ENCODE results near the gene POP5.
"Not testable (repeated sequence)": the region's sequence is repeated elsewhere in the genome, so short reads cannot be mapped to it uniquely, and the experiment has no call there.

The POP5 gene

GRCh38 chr12:120580787-120581723 is at the start of gene POP5:
Gene POP5 (minus strand): TSS chr12:120581402. CDS start chr12:120581362, 40 bp downstream.
- Histone ChIP-seq H3K36me3 (ENCODE audit: control insufficient read depth, insufficient read depth, low read length) (peaks cover 15% of the 10 kb centered on the region), H3K4me1 (ENCODE audit: control insufficient read depth, insufficient read depth, low read length) (peaks cover 3% of the 10 kb centered on the region), H3K9ac (ENCODE audit: low read length) (peak within 1 kb of the TSS; percentile 67), H3K27ac (ENCODE audit: low read depth, low read length) (no peak within 1 kb of the TSS), H3K4me3 (ENCODE audit: low read length) (peak within 1 kb of the TSS; percentile 94), H3K27me3 (ENCODE audit: control insufficient read depth, insufficient read depth, low read length) (no peaks in the 10 kb centered on the region)

GRCh38 chr12:120630104-120630892 is 49.1 kb upstream of the POP5 start:
- H3K9ac ChIP-seq (ENCODE audit: low read length), result no peak overlapping the region
- H3K4me3 ChIP-seq (ENCODE audit: low read length), result no peak overlapping the region
- no peaks in the 10 kb centered on the region for H3K36me3 ChIP-seq (ENCODE audit: control insufficient read depth, insufficient read depth, low read length)
- no peaks in the 10 kb centered on the region for H3K27me3 ChIP-seq (ENCODE audit: control insufficient read depth, insufficient read depth, low read length)
- no peaks in the 10 kb centered on the region for H3K4me1 ChIP-seq (ENCODE audit: control insufficient read depth, insufficient read depth, low read length)
- no peak overlapping the region for H3K27ac ChIP-seq (ENCODE audit: low read depth, low read length)

DNA sequence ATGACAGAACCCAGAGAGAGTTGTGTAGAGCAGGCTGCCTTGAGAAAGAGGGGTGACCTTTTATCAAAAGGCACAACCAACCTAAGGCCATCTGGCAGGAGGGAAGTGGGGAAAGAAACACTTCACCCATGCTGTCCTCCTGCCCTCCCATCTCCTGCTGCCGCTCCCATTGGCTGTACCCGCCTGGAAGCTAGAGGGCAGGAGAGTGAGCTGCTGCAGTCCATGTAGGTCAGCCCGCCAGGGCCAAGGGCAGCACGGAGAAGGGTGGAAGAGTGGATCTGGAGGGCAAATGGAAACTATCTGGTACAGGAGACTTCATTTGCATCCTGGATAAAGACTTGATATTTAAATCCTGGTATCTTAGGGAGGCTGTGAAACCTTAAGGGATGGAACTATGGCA is 47.7 kb upstream of the POP5 start:
- H3K9ac ChIP-seq (ENCODE audit: low read length), result no peak overlapping the region
- H3K4me3 ChIP-seq (ENCODE audit: low read length), result no peak overlapping the region
- no peaks in the 10 kb centered on the region for H3K36me3 ChIP-seq (ENCODE audit: control insufficient read depth, insufficient read depth, low read length)
- no peak overlapping the region for H3K27ac ChIP-seq (ENCODE audit: low read depth, low read length)
- H3K4me1 ChIP-seq (ENCODE audit: control insufficient read depth, insufficient read depth, low read length), result no peaks in the 10 kb centered on the region
- H3K27me3 ChIP-seq (ENCODE audit: control insufficient read depth, insufficient read depth, low read length), result no peaks in the 10 kb centered on the region

DNA sequence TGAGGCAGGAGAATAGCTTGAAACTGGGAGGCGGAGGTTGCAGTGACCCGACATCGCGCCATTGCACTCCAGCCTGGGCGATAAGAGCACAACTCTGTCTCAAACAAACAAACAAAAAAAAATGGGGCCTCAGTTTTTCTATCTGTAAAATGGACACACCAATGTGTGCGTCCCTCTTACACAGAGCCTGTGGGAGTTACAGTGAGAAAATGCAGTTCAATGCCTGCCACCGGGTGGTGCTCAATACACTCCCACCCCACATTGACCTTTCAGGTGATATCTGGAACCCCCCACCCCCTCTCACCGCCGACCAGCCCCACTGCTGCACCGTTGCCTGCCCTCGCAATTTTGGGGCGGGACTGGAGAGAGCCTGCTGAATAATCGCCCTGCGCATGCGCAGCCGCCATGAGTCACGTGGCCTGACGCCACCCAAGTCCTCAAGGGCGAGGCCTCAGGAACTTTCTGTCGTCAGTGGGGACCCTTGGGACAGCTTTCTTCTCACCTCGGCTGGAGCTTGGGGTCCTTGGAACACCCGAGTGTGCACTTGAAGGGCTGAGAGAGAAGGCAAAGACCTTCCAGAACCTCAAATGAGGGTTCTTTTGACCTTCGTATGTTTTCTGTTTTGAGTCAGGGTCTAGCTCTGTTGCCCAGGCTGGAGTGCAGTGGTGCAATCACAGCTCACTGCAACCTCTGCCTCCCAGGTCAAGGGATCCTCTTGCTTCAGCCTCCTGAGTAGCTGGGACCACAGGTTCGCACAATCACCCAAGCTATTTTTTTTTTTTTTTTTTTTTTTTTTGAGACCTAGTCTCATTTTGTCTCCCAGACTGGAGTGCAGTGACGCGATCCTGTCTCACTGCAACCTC is 44.6 kb upstream of the POP5 start:
- Histone ChIP-seq H3K27me3 (ENCODE audit: control insufficient read depth, insufficient read depth, low read length) (no peaks in the 10 kb centered on the region), H3K27ac (ENCODE audit: low read depth, low read length) (no peak overlapping the region), H3K4me3 (ENCODE audit: low read length) (no peak overlapping the region), H3K36me3 (ENCODE audit: control insufficient read depth, insufficient read depth, low read length) (no peaks in the 10 kb centered on the region), H3K9ac (ENCODE audit: low read length) (no peak overlapping the region), H3K4me1 (ENCODE audit: control insufficient read depth, insufficient read depth, low read length) (no peaks in the 10 kb centered on the region)

DNA sequence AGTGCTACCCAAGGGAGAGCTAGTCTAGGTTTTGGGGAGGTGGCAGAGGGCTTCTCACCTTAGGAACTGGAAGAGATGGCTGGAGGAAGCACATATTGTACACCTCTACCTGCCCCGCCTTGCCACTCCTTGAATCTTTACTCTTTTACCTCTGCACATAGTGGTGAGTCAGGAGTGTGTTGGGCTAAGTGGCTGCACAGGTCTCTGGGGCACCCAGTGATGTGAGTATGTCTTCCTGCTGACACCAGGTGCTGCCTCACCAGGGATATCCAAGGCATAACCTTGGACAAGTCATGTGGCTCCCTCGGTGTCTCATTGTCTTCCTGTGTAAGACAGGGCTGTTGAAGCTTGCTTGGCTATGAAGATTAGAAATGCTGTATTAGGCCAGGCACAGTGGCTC is 39.4 kb upstream of the POP5 start:
- no peaks in the 10 kb centered on the region for H3K27me3 ChIP-seq (ENCODE audit: control insufficient read depth, insufficient read depth, low read length)
- H3K36me3 ChIP-seq (ENCODE audit: control insufficient read depth, insufficient read depth, low read length), result no peaks in the 10 kb centered on the region
- no peaks in the 10 kb centered on the region for H3K4me1 ChIP-seq (ENCODE audit: control insufficient read depth, insufficient read depth, low read length)
- H3K27ac ChIP-seq (ENCODE audit: low read depth, low read length), result no peak overlapping the region
- no peak overlapping the region for H3K9ac ChIP-seq (ENCODE audit: low read length)
- no peak overlapping the region for H3K4me3 ChIP-seq (ENCODE audit: low read length)

DNA sequence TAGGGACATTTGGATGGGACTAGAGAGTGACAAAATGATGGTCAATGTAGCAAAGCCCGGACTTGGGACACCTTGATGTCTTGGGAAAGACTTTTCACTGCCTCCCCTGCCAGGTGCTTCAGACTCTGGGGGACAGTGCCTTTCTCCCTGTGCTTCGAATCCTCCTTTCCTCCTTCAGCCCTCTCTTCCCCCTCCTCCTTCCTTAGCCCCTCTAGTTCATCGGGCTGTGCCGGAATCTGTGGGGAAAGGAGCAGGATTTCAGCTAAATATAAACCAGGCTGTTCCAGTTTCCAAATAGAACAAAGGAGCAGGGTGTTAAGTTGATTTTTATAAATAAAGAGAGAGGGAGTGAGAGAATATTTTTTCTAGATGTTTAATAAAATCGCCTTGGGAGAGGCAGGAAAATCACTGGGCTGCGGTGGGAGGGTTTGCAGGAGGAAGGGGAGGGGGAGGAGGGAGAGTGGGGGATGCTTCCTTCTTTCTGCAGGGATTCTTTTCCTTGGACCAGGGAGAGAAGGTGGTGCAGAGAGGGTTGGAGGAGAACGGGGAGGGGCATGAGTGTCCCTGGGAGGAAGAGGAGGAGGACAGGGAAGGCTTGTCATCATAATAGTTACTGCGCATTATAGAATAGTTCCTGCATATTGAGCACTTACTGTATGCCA is 37.9 kb upstream of the POP5 start:
- no peak overlapping the region for H3K27ac ChIP-seq (ENCODE audit: low read depth, low read length)
- H3K36me3 ChIP-seq (ENCODE audit: control insufficient read depth, insufficient read depth, low read length), result no peaks in the 10 kb centered on the region
- H3K9ac ChIP-seq (ENCODE audit: low read length), result no peak overlapping the region
- no peaks in the 10 kb centered on the region for H3K27me3 ChIP-seq (ENCODE audit: control insufficient read depth, insufficient read depth, low read length)
- H3K4me1 ChIP-seq (ENCODE audit: control insufficient read depth, insufficient read depth, low read length), result no peaks in the 10 kb centered on the region
- no peak overlapping the region for H3K4me3 ChIP-seq (ENCODE audit: low read length)

- H3K36me3 ChIP-seq (ENCODE audit: control insufficient read depth, insufficient read depth, low read length); H3K27me3 ChIP-seq (ENCODE audit: control insufficient read depth, insufficient read depth, low read length); H3K4me1 ChIP-seq (ENCODE audit: control insufficient read depth, insufficient read depth, low read length); H3K27ac ChIP-seq (ENCODE audit: low read depth, low read length); H3K4me3 ChIP-seq (ENCODE audit: low read length); H3K9ac ChIP-seq (ENCODE audit: low read length): not testable (repeated sequence)
Measured at GRCh38 chr12:120617767-120618166, 36.6 kb upstream of the POP5 start.

- H3K27me3 ChIP-seq (ENCODE audit: control insufficient read depth, insufficient read depth, low read length); H3K27ac ChIP-seq (ENCODE audit: low read depth, low read length); H3K4me3 ChIP-seq (ENCODE audit: low read length); H3K9ac ChIP-seq (ENCODE audit: low read length); H3K4me1 ChIP-seq (ENCODE audit: control insufficient read depth, insufficient read depth, low read length); H3K36me3 ChIP-seq (ENCODE audit: control insufficient read depth, insufficient read depth, low read length): not testable (repeated sequence)
Measured at GRCh38 chr12:120617193-120617592, 36.0 kb upstream of the POP5 start.

DNA sequence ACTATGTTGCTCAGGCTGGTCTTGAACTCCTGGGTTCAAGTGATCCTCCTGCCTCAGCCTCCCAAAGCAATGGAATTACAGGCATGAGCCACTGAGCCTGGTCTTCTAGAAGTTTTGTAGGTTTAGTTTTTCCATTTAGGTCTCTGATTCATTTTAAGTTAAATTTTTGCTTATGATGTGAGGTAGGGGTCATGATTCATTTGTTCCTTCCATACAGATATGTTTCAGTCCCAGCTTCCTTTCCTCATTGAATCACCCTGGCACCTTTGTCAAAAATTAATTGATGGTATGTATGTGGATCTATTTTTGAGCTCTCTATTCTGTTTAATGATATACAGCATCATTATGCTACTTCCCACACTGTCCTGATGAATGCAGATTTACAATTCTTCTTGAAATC is 33.6 kb upstream of the POP5 start:
- Histone ChIP-seq H3K4me1 (ENCODE audit: control insufficient read depth, insufficient read depth, low read length) (no peaks in the 10 kb centered on the region), H3K4me3 (ENCODE audit: low read length) (no peak overlapping the region), H3K36me3 (ENCODE audit: control insufficient read depth, insufficient read depth, low read length) (no peaks in the 10 kb centered on the region), H3K27ac (ENCODE audit: low read depth, low read length) (no peak overlapping the region), H3K27me3 (ENCODE audit: control insufficient read depth, insufficient read depth, low read length) (no peaks in the 10 kb centered on the region), H3K9ac (ENCODE audit: low read length) (no peak overlapping the region)

GRCh38 chr12:120611534-120611933 is 30.3 kb upstream of the POP5 start:
- H3K36me3 ChIP-seq (ENCODE audit: control insufficient read depth, insufficient read depth, low read length); H3K27ac ChIP-seq (ENCODE audit: low read depth, low read length); H3K9ac ChIP-seq (ENCODE audit: low read length); H3K4me1 ChIP-seq (ENCODE audit: control insufficient read depth, insufficient read depth, low read length); H3K4me3 ChIP-seq (ENCODE audit: low read length); H3K27me3 ChIP-seq (ENCODE audit: control insufficient read depth, insufficient read depth, low read length): not testable (repeated sequence)

- H3K27me3 ChIP-seq (ENCODE audit: control insufficient read depth, insufficient read depth, low read length), result no peaks in the 10 kb centered on the region
- no peaks in the 10 kb centered on the region for H3K4me1 ChIP-seq (ENCODE audit: control insufficient read depth, insufficient read depth, low read length)
- no peak overlapping the region for H3K9ac ChIP-seq (ENCODE audit: low read length)
- no peak overlapping the region for H3K27ac ChIP-seq (ENCODE audit: low read depth, low read length)
- H3K4me3 ChIP-seq (ENCODE audit: low read length), result no peak overlapping the region
- H3K36me3 ChIP-seq (ENCODE audit: control insufficient read depth, insufficient read depth, low read length), result no peaks in the 10 kb centered on the region
Measured at GRCh38 chr12:120610560-120610959, 29.4 kb upstream of the POP5 start.

GRCh38 chr12:120602416-120602815 is 21.2 kb upstream of the POP5 start:
- not testable (repeated sequence) for H3K27me3 ChIP-seq (ENCODE audit: control insufficient read depth, insufficient read depth, low read length); H3K4me1 ChIP-seq (ENCODE audit: control insufficient read depth, insufficient read depth, low read length); H3K9ac ChIP-seq (ENCODE audit: low read length); H3K36me3 ChIP-seq (ENCODE audit: control insufficient read depth, insufficient read depth, low read length); H3K27ac ChIP-seq (ENCODE audit: low read depth, low read length); H3K4me3 ChIP-seq (ENCODE audit: low read length)

Data from rectal smooth muscle tissue (tissue), 1 donor.